Measurements from ENCODE around the gene GALNT14.

The GALNT14 gene

GRCh38 chr2:31088504-31089195, 49.6 kb downstream of the GALNT14 start:
- H3K4me3 ChIP-seq (ENCODE audit: low read depth, low read length) = no peak overlapping the region
- no peak for TF ChIP-seq CTCF (IDR thresholded peaks at IDR 0.05; ENCODE audit: low read depth, low read length)
- peaks cover 6% of the 10 kb centered on the region; the same call in 1 of the 2 replicates for H3K4me1 ChIP-seq
- H3K27me3 ChIP-seq = no peaks in the 10 kb centered on the region
- H3K36me3 ChIP-seq = no peaks in the 10 kb centered on the region
- no peak for DNase-seq
- no peaks in the 10 kb centered on the region for H3K9me3 ChIP-seq

- no peak for DNase-seq
- H3K4me1 ChIP-seq = peaks cover 6% of the 10 kb centered on the region; the same call in 1 of the 2 replicates
- TF ChIP-seq CTCF (IDR thresholded peaks at IDR 0.05; ENCODE audit: low read depth, low read length) = no peak
- H3K36me3 ChIP-seq = no peaks in the 10 kb centered on the region
- H3K4me3 ChIP-seq (ENCODE audit: low read depth, low read length) = no peak overlapping the region
- no peaks in the 10 kb centered on the region for H3K27me3 ChIP-seq
- no peaks in the 10 kb centered on the region for H3K9me3 ChIP-seq
These were observed 50.7 kb downstream of the GALNT14 start for GRCh38 chr2:31087491-31087890.

- Histone ChIP-seq H3K4me3 (ENCODE audit: low read depth, low read length) (no peak overlapping the region), H3K36me3 (no peaks in the 10 kb centered on the region), H3K9me3 (no peaks in the 10 kb centered on the region), H3K4me1 (peaks cover 6% of the 10 kb centered on the region; the same call in 1 of the 2 replicates), H3K27me3 (no peaks in the 10 kb centered on the region)
- DNase-seq = no peak
- no peak for TF ChIP-seq CTCF (IDR thresholded peaks at IDR 0.05; ENCODE audit: low read depth, low read length)
These were observed 51.6 kb downstream of the GALNT14 start for GRCh38 chr2:31086590-31086989.

GRCh38 chr2:31083234-31083993, 54.8 kb downstream of the GALNT14 start:
- no peak for DNase-seq
- H3K4me1 ChIP-seq = peaks cover 6% of the 10 kb centered on the region; the same call in 1 of the 2 replicates
- no peak for TF ChIP-seq CTCF (IDR thresholded peaks at IDR 0.05; ENCODE audit: low read depth, low read length)
- H3K4me3 ChIP-seq (ENCODE audit: low read depth, low read length) = no peak overlapping the region
- no peaks in the 10 kb centered on the region for H3K9me3 ChIP-seq
- no peaks in the 10 kb centered on the region for H3K36me3 ChIP-seq
- no peaks in the 10 kb centered on the region for H3K27me3 ChIP-seq

GRCh38 chr2:31082002-31082401, 56.2 kb downstream of the GALNT14 start:
- TF ChIP-seq CTCF (IDR thresholded peaks at IDR 0.05; ENCODE audit: low read depth, low read length) = no peak
- no peaks in the 10 kb centered on the region for H3K27me3 ChIP-seq
- no peaks in the 10 kb centered on the region for H3K9me3 ChIP-seq
- DNase-seq = no peak
- H3K4me1 ChIP-seq = peaks cover 6% of the 10 kb centered on the region; the same call in 1 of the 2 replicates
- H3K36me3 ChIP-seq = no peaks in the 10 kb centered on the region
- H3K4me3 ChIP-seq (ENCODE audit: low read depth, low read length) = no peak overlapping the region

GRCh38 chr2:31081492-31081891, 56.7 kb downstream of the GALNT14 start:
- no peak for DNase-seq
- H3K27me3 ChIP-seq = no peaks in the 10 kb centered on the region
- no peak for TF ChIP-seq CTCF (IDR thresholded peaks at IDR 0.05; ENCODE audit: low read depth, low read length)
- H3K4me3 ChIP-seq (ENCODE audit: low read depth, low read length) = no peak overlapping the region
- H3K36me3 ChIP-seq = no peaks in the 10 kb centered on the region
- H3K4me1 ChIP-seq = peaks cover 6% of the 10 kb centered on the region; the same call in 1 of the 2 replicates
- no peaks in the 10 kb centered on the region for H3K9me3 ChIP-seq

Measured in BE2C (cell line).